HG03108 (cell line): Measurements from ENCODE around the gene MEI4.
"Not testable (repeated sequence)": the region's sequence is repeated elsewhere in the genome, so short reads cannot be mapped to it uniquely, and the experiment has no call there.

Experiments used
- ATAC-seq: cut with Tn5 transposase; IDR thresholded peaks from one replicate; pipeline ENCODE4 v1.9.1; 2021; ENCODE audit warnings: moderate library complexity; ENCODE audit not compliant: unreplicated experiment

MEI4 gene, protein sequence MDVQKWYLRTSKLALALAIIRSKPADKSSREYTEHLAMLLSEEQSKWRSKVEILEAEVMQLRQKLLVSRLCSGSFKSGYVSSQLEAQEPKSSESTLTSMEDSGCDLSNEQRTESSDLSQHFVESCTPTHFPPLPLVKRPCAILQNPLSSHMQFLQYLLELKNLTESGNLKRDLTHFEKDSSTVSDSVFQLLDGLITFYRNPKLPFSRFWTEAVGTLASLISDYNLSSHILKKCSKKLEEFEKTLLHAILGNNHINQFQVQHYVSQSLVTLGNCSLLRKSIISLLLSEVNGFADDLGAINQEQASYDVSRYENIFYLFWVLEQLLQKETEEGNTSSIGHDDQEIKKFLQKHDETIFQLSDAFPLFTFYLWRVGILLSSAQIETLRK

GRCh38 chr6:77652739-77653138 lies at the start of gene MEI4:
Gene MEI4, plus strand, starts transcription at chr6:77653039. Its CDS starts 37,633 bp downstream, at chr6:77690672.
- ATAC-seq: no peak

DNA sequence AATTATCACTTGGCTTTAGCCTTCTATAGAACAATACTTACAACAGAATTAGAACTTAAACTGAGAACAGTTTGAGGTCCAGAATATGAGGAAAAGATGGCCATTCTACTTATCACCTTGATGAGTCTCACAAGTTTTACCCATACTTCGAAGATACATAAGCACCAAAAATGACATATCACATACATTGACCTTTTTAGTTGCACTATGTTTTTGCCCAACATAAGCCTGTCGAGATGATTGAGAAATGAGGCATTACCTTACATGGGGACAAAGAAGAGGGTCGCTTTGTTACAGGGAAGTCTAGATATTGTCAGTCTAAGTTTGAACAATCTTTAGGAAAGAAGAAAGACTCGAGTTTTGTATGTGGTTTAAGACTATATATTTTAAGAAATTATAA lies 48.4 kb upstream of the MEI4 start:
- ATAC-seq: no peak

DNA sequence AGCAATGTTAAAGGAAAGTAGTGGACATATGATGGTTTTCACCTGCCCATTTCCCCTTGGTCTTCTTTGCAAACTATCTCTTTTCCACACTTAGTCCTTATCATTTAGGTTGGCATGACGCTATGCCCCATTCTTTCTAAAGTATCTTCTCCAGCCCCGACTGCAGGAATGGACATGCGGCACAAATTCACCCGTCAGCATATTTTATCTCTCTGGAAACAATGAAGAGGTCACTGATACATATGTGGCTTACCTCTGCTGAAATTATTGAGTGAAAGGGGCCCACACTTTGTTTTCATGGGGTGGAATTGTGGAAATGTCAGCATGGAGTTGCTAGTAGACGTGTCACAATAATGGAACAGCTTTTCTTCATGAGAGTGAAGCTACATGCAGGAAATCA lies 45.8 kb upstream of the MEI4 start:
- ATAC-seq: no peak

DNA sequence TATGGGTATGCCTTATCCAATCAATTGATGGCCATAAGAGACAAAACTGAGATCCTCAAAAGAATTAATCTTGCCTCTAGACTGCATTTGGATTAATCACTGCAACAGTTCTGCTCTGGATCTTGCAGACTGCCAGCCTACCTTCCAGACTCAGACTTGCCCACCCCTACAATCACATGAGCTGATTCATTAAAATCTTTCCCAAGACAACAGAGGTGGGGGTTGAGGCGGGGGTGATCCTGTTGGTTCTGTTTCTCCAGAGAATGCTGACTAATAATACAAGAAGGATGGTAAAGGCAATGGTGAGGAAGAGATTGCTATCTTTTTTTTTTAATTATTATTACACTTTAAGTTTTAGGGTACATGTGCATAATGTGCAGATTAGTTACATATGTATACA lies 43.7 kb upstream of the MEI4 start:
- no peak for ATAC-seq

DNA sequence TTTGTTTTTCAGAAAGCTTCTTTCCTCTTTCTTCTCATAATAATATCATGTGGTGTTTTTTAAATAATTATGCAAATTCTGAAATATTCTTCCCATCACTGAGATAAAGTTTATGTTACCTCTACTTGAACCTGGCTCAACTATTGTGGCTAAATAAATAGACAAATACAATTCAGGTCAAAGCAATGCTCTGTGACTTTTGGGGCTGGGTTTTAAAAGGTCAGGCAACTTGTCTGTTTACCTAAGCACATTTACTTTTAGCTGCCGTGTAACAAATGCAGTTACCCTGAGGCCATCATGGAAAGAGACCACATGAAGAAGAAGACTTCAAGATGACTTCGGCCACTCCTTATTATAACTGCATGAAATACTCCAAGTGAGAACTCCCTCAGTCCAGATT lies 33.7 kb upstream of the MEI4 start:
- ATAC-seq: no peak

GRCh38 chr6:77620278-77620882 lies 32.5 kb upstream of the MEI4 start:
- ATAC-seq: no peak

GRCh38 chr6:77624515-77624914 lies 28.3 kb upstream of the MEI4 start:
- no peak for ATAC-seq

GRCh38 chr6:77626426-77626825 lies 26.4 kb upstream of the MEI4 start:
- ATAC-seq: no peak

DNA sequence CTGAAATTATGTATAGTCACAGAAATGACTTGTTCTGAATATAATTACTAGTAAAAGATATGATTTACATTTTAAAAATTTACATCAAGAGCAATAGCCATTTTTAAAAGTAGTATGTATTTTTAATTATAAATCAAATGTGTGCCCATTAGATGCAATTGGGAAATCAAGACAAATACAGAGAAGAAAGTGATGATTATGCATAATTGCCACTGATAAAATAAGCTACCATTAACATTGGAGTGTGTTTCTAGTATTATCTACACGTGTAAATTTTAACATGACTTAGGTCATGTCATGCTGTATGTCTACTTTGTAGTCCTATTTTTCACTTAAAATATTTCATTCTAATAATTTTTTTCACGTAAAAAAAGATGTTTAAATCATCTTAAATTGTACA lies 22.8 kb upstream of the MEI4 start:
- ATAC-seq: no peak

DNA sequence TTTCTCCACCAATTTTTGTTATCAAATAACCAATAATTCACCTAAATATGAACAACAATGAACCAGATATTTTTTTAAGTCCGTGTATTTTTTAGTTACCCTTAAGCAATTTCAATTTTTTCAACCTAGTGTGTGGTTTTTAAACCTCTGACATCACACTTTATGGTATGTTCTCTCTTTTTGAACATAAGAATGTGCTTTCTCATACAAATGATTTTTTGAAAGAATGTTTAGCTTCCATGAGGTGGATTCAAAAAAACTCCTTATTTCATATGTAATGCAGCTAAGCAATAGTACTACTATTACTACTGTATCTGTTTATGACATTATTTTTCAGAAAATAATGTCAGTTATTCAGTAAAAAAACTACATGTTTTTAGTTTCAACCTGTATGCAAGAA lies 19.4 kb upstream of the MEI4 start:
- no peak for ATAC-seq

DNA sequence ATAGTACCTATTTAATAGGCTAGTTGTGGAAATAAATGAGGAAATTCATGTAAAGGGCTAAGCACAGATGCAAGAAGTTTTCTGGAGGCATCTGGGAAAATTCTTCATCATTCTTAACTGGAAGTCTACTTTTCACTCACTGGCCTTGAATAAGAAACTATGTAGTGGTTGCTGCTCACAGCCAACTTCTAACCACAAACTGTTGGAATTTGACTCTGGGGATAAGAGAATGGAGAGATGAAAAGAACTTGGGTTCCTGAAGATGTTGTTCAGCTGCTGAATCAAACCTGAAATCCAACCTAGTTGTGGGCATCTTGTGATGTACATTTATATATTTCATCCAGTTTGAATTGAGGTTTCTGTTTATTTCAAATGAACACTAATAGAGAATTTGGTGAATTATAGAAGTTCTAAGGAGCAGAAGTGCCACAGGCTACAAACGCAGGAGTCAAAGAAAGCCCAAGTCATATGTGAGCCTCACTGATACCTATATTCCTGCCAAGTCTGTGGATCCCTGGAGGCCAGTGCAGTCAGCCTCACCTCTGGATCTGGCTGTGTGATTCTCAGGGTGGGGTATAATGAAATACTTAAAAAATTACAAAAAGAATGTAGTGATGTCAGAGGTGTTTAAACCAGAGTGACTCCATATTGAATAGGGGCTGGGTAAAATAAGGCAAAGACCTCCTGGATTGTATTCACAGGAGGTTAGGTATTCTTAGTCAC lies 18.7 kb upstream of the MEI4 start:
- ATAC-seq: no peak

DNA sequence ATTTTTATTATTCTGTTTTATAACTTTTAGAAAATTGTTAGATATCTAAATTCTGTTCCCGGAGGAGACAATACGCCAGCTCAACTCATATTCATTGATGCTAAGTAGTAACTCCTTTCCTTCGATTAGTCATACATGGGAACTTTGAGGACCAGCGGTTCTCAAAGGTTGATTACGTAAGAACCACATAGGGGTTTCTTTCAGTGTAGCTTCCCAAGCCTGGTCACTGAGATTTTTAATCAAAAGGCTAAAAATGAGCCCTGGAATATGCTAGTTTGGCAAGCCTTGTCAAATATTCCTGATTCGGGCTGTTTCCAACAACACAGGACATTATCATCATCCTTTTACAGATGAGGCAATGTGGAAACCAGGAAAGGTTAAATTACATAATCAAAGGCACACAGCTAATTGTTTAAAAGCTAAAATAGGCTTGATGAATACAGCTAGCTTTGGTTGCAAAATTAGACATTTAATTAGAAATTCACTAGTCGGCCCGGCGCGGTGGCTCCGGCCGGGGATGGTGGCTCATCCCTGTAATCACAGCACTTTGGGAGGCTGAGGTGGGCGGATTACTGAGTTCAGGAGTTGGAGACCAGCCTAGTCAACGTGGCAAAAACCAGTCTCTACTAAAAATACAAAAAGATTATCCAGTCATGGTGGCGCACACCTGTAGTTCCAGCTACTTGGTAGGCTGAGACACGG lies 14.6 kb upstream of the MEI4 start:
- ATAC-seq: no peak

GRCh38 chr6:77644102-77644705 lies 8.6 kb upstream of the MEI4 start:
- no peak for ATAC-seq

- no peak for ATAC-seq
Measured at GRCh38 chr6:77650098-77650663, 2.7 kb upstream of the MEI4 start.

- ATAC-seq: no peak
Measured at GRCh38 chr6:77653816-77654215, 977 bp downstream of the MEI4 start.

GRCh38 chr6:77655035-77655434 lies 2.2 kb downstream of the MEI4 start:
- not testable (repeated sequence) for ATAC-seq

GRCh38 chr6:77656999-77657764 lies 4.3 kb downstream of the MEI4 start:
- ATAC-seq: no peak

DNA sequence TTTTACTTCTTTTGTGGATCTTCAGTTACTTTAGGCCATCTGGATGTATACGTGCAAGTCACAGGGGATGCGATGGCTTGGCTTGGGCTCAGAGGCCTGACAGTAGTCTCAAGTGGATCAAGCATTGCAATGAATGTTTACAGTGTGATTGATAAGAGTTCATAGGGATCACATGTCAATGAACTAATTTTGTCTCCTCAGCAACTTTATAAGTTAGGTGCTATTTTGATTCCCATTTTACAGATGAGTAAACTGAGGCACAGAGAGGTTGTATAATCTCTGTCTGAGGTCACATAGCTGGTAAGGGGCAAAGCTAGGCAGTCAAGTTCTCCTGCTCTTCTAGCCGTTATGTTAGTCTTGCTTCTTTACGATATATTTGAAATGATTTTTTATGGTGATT lies 13.5 kb downstream of the MEI4 start:
- ATAC-seq: no peak

DNA sequence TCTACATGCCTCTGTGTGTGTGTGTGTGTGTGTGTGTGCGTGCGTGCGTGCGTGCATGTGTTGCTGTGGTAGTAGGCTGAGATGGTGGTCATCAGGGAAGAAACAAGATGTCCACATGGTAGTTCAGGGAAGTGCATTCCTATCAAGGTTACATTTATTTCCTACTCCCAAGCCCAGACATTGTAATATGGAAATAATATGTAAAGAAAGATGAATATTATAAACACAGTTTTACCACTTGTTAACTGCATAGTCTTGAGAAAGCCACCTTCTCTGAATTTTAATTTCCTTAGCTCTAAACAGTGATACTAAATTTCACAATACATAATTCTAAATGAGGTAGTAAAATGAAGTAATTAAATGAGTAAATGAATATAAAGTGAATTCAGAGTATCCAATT lies 14.0 kb downstream of the MEI4 start:
- no peak for ATAC-seq

- no peak for ATAC-seq
Measured at GRCh38 chr6:77669913-77670312, 17.1 kb downstream of the MEI4 start.
